ENCODE data around the gene ZC3H12A.

- TF ChIP-seq CTCF (IDR thresholded peaks at IDR 0.05), result no peak
- no peak for TF ChIP-seq POLR2A (IDR thresholded peaks at IDR 0.05)
These were observed 8.7 kb downstream of the ZC3H12A start for GRCh38 chr1:37482796-37483744.
